Inflammatory macrophage treated with lipopolysaccharide for 4 hours (primary cell): ENCODE measurements around the gene CHERP.

Source experiments
- DNase-seq: peaks from one replicate; pipeline ENCODE4 v3.0.0-alpha.2; 2020

The CHERP gene

DNA sequence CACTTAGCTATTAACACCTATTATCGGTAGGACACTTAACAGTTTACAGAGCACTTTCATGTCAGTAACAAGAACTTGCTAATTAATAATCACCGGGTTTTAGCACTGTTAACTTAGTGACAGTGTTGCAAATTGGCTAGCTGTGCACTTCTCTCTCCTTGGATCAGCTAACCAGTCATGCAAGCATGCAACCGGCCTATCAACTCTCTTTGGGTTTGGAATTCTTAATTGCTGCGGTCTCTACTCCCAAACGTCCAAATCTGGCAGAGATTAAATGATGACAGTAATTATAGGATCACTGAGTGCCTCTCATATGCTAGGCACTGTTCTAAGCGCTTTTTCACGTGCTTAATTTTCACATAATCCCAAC, 71.7 kb downstream of the CHERP start:
- no peak for DNase-seq
